Measurements from ENCODE around the gene KIAA0513.

DNA sequence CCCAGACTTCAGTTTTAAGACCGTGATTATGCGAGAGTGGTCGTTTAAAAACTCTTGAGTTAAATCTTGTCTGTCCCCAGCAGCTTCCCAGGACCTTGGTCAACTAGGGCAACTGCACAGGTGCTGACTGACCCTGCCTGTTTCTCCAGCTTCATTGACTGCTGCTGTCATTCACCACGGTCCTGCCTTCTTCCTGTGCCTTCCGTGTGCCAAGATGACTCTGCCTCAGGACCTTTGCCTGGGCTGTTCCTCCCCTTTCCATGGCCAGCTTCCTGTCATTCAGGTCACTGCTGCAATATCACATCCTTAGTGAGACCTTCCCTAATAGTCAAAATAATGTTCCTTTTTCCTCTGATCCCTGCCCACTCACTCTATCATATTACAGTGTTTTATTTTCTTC is 3.9 kb downstream of the KIAA0513 start:
- TF ChIP-seq, protein P1, sequence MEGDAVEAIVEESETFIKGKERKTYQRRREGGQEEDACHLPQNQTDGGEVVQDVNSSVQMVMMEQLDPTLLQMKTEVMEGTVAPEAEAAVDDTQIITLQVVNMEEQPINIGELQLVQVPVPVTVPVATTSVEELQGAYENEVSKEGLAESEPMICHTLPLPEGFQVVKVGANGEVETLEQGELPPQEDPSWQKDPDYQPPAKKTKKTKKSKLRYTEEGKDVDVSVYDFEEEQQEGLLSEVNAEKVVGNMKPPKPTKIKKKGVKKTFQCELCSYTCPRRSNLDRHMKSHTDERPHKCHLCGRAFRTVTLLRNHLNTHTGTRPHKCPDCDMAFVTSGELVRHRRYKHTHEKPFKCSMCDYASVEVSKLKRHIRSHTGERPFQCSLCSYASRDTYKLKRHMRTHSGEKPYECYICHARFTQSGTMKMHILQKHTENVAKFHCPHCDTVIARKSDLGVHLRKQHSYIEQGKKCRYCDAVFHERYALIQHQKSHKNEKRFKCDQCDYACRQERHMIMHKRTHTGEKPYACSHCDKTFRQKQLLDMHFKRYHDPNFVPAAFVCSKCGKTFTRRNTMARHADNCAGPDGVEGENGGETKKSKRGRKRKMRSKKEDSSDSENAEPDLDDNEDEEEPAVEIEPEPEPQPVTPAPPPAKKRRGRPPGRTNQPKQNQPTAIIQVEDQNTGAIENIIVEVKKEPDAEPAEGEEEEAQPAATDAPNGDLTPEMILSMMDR (IDR thresholded peaks at IDR 0.05) = no peak
- no peak for TF ChIP-seq POLR2A (IDR thresholded peaks at IDR 0.05)

Measured in Peyer's patch (tissue), 4 donors.